Activated T-helper 17 cell treated with anti-CD3 and anti-CD28 coated beads, Interleukin-2, amount 50 U/mL, for 72 hours (primary cell): ENCODE results near the gene ACSF3. TPM values are rescaled to one million over a fixed set of nuclear protein-coding genes. Genes with fewer than 3 reads are reported as not detected.

Source experiments
- ATAC-seq: fragments of 150-1000 bp; cut with Tn5 transposase; replicated peaks from 2 replicates; pipeline ENCODE4 v1.10.0; 2021; ENCODE audit warnings: mild to moderate bottlenecking, moderate library complexity
- H3K27ac Mint-ChIP-seq: one replicate; pipeline ENCODE4 v1.8.0; 2022; ENCODE audit warnings: mixed read lengths
- H3K27me3 Mint-ChIP-seq: one replicate; pipeline ENCODE4 v1.8.0; 2022; ENCODE audit warnings: mixed read lengths
- H3K36me3 Mint-ChIP-seq: one replicate; pipeline ENCODE4 v1.8.0; 2022; ENCODE audit warnings: low read depth, mild to moderate bottlenecking, mixed read lengths
- H3K4me1 Mint-ChIP-seq: one replicate; pipeline ENCODE4 v1.8.0; 2022; ENCODE audit warnings: mixed read lengths
- H3K4me3 Mint-ChIP-seq: one replicate; pipeline ENCODE4 v1.8.0; 2022; ENCODE audit warnings: mild to moderate bottlenecking, mixed read lengths
- H3K9me3 Mint-ChIP-seq: one replicate; pipeline ENCODE4 v1.8.0; 2022; ENCODE audit warnings: mixed read lengths
- total RNA-seq, 2 donors: library from RNA; stranded (reverse); gene quantifications; one replicate each; pipeline ENCODE4 v1.2.3, GENCODE V29; 2022

ACSF3 gene
- total RNA-seq, 2 donors from 2014 or later, result 35.4 to 47.9 TPM

DNA sequence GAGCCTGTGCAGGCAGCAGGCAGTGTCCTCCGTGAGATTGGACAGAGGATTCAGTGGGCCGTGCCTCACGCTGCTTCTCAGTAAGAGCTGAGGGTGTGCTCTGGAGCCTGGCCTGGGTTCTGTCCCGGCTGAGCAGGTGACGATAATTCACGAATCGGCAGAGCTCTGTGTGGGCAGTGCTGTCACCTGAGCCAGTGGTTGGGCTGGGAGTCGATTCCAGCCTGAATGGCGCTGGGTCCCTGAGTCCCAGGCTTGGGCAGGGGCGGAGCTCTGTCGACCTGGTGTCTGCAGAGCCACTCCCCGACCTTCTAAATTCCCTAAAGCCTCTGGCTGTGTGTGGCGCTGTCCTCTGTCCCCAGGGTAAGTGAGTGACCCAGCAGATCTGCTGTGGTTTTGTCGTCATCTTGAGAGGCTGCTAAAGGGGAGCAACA, 8.4 kb downstream of the ACSF3 start:
- no peaks in the 10 kb centered on the region for H3K27me3 Mint-ChIP-seq
- H3K36me3 Mint-ChIP-seq, result peaks cover 76% of the 10 kb centered on the region
- no peaks in the 10 kb centered on the region for H3K9me3 Mint-ChIP-seq
- no peak for ATAC-seq
- peak overlapping the region; percentile 52 for H3K27ac Mint-ChIP-seq
- peaks cover 25% of the 10 kb centered on the region for H3K4me1 Mint-ChIP-seq
- H3K4me3 Mint-ChIP-seq, result peak overlapping the region; percentile 46

DNA sequence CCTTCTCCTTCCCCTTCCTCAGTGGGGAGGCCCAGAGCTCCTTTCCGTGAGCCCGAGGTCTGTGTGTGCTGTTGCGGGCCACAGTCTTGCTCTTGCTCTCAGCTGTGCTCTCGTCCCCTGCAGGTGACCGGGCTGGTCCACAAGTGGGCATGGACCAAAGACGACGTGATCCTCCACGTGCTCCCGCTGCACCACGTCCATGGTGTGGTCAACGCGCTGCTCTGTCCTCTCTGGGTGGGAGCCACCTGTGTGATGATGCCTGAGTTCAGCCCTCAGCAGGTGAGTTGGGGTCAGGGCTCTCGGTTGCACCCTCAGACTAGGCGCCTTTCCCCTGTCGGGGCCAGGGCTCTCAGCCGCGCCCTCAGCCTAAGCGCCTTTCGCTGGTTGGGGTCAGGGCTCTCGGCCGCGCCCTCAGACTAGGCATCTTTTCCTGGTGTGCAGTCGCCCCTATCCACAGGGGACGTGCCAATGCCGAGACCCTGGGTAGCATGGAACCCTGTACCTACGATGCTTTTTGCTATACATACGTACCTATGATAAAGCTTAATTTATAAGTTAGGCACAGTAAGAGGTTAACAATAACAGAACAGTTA, 8.9 kb downstream of the ACSF3 start:
- peak overlapping the region; percentile 46 for H3K4me3 Mint-ChIP-seq

DNA sequence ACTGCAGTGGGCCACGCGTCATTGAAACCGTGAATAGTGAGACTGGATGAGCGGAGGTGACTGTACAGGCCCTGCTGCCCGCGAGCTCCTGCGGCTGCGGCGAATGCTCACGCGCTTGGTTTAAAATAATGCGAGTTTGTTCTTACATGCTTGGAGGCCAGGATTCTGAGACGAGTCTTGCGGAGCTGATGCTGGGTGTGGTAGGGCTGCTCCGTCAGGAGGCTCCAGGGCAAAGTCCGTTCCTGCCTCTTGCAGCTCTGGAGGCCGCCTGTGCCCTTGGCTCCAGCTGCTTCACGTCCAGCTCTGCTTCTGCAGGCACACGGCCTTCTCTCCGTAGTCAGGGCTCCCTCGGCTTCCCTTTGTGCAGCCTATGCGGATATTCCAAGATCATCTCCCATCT, 9.5 kb downstream of the ACSF3 start:
- no peak for ATAC-seq
- Mint-ChIP-seq H3K4me3 (no peak overlapping the region), H3K27me3 (no peaks in the 10 kb centered on the region), H3K36me3 (peaks cover 81% of the 10 kb centered on the region), H3K9me3 (no peaks in the 10 kb centered on the region), H3K27ac (peak overlapping the region; percentile 62), H3K4me1 (peaks cover 15% of the 10 kb centered on the region)

More for the DNA sequence above, 8.9 kb downstream of the ACSF3 start:
- ATAC-seq, result no peak
- Mint-ChIP-seq H3K27me3 (no peaks in the 10 kb centered on the region), H3K27ac (peak overlapping the region; percentile 62), H3K36me3 (peaks cover 76% of the 10 kb centered on the region), H3K4me1 (peaks cover 20% of the 10 kb centered on the region), H3K9me3 (no peaks in the 10 kb centered on the region)

DNA sequence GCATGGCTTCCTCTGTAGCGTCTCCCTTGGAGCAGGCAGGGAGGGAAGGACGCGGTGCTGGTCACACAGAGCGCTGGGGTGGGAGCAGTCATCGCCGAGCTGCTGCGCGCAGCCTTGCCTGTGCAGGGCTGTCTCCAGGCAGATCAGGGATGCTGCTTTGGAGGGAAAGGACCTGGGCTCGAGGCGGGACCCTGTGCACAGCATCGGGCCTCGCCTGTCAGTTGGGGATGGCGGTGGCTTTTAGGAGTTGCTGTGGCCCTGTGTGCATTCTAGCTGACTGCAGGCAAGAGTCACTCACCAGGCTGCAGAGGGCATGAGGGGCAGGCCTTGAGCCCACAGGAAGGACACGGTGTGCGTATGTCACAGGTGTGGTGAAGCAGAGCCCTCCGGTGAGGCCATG, 10.1 kb downstream of the ACSF3 start:
- Mint-ChIP-seq H3K27ac (no peak overlapping the region), H3K27me3 (no peaks in the 10 kb centered on the region), H3K9me3 (no peaks in the 10 kb centered on the region), H3K4me3 (no peak overlapping the region), H3K36me3 (peaks cover 88% of the 10 kb centered on the region), H3K4me1 (peaks cover 12% of the 10 kb centered on the region)
- ATAC-seq, result no peak

DNA sequence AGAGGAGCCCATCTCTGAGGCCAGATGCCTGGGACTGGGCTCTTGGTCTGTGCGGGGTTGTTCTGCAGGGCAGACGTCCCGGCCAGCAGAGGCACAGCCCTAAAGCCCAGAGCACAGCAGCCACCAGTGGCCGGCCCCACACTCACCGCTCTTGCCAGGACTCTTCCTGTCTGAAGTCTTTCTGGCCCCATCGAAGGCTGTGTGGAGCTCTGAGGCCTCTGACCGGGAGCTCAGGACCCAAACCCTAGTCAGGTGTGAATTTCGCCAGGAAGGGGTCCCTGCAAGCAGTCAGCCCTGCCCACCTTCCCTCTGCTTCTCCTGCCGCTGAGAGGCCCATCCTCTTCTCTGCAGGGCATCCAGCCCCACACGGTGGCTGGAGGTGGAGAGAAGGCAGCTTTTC, 10.7 kb downstream of the ACSF3 start:
- Mint-ChIP-seq H3K9me3 (no peaks in the 10 kb centered on the region), H3K27me3 (no peaks in the 10 kb centered on the region), H3K36me3 (peaks cover 87% of the 10 kb centered on the region), H3K4me3 (no peak overlapping the region), H3K4me1 (peaks cover 11% of the 10 kb centered on the region), H3K27ac (no peak overlapping the region)
- ATAC-seq, result no peak

DNA sequence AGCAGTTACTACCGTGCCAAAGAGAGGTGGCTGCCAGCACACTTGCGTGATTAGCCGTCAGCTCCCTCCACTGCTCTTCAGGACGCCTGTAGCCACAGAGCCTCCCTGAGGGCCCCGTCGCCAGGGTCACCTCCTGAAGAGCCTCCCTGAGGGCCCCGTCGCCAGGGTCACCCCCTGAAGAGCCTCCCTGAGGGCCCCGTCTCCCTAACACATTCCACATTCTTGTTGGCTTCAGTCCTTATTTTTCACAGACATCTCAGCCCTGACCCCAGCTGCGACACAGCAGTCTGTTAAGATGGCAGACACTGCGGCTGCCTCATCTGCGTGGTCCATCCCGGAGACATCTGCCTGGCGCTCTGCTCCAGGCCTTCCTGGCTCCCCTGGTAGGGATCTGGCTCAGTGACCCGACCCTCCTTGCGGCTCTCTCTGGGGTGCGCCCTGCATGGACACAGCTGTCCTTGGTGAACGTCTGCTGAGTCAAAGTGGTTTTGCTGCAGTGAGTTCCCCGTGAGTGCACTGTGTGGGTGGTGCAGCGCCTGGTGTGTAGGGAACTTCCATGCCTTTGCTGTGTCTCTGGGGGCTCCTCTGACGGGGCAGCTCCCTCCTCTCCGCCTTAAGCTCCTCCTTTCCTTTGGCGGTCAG, 11.4 kb downstream of the ACSF3 start:
- Mint-ChIP-seq H3K4me3 (no peak overlapping the region), H3K27me3 (no peaks in the 10 kb centered on the region), H3K27ac (no peak overlapping the region), H3K36me3 (peaks cover 80% of the 10 kb centered on the region), H3K4me1 (peaks cover 10% of the 10 kb centered on the region), H3K9me3 (no peaks in the 10 kb centered on the region)
- ATAC-seq, result no peak

DNA sequence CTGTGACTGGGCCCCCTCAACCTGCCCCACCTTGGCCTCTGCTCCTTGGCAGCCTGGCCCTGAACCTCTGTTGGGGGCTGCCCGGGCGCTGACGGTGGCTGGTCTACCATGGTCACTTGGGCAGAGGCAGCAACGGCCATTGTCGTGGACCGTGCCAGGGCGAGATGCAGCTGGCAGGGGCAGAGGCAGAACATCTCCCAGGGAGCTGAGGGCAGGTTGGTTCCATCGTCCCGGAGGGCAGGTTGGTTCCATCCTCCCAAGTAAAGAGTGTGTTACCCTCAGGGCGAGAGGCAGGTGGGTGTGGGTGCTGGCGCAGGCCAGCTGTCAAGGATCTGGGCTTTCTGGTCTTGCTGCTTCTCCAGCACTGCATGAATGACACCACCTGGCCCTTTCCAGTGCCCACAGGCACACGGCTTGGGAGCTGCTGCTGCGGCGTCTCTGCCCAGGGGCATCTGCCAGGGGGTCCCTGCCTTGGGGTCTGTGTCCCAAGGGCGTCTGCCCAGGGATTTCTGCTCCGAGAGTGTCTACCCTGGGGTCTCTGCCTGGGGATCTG, 12.0 kb downstream of the ACSF3 start:
- no peak for ATAC-seq
- Mint-ChIP-seq H3K27me3 (no peaks in the 10 kb centered on the region), H3K4me1 (peaks cover 10% of the 10 kb centered on the region), H3K4me3 (no peak overlapping the region), H3K9me3 (no peaks in the 10 kb centered on the region), H3K36me3 (peaks cover 80% of the 10 kb centered on the region), H3K27ac (no peak overlapping the region)

DNA sequence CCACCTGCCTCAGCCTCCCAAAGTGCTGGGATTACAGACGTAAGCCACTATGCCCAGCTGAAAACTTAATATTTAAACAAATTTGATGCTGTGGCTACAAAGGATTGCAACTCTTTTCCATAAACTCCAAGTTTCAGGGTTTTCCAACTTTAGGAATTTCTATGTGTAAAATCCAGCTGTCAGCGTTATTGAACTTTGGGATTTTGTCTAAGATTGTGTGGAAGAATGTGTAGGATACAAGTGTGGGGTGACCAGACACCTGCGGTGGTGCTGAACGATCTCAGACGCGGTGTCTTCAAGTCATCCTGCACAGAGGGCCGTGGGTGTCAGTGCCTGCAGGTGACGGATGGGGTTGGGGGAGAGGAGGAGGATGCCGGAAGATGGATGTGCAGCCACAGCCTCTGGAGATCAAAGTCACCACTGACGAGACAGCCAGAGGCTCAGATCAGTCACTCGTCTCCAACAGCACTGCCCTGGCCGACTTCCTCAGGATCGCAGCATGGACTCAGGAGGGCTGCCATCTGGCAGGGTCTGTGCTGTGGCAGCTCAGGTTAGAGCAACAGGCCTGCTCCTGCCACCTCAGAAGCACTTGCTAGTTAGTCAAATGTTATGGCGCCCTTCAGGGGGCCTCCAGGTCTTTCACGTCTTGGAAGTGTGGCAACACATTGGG, 13.0 kb downstream of the ACSF3 start:
- Mint-ChIP-seq H3K27ac (no peak overlapping the region), H3K4me3 (no peak overlapping the region), H3K9me3 (no peaks in the 10 kb centered on the region), H3K36me3 (peaks cover 71% of the 10 kb centered on the region), H3K4me1 (peaks cover 10% of the 10 kb centered on the region), H3K27me3 (no peaks in the 10 kb centered on the region)
- ATAC-seq, result no peak

DNA sequence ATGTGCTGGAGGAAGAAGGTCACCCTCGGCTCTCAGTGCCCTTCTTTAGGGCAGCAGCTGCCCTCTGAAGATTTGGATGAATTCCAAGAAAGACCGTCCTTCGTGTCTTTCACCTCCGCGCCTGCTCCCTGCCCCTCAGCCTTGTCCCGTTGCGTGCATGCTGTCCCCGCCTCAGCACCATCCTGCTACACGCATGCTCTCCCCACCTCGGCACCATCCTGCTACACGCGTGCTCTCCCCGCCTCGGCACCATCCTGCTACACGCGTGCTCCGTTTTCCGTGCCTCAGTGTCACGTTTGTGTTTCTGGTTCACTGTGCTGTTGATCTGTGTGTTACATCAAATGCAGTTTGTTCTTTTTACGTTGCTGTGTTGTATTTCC, 13.5 kb downstream of the ACSF3 start:
- Mint-ChIP-seq H3K36me3 (peaks cover 66% of the 10 kb centered on the region), H3K4me3 (no peak overlapping the region), H3K4me1 (peaks cover 10% of the 10 kb centered on the region), H3K9me3 (no peaks in the 10 kb centered on the region), H3K27me3 (no peaks in the 10 kb centered on the region), H3K27ac (no peak overlapping the region)
- no peak for ATAC-seq

DNA sequence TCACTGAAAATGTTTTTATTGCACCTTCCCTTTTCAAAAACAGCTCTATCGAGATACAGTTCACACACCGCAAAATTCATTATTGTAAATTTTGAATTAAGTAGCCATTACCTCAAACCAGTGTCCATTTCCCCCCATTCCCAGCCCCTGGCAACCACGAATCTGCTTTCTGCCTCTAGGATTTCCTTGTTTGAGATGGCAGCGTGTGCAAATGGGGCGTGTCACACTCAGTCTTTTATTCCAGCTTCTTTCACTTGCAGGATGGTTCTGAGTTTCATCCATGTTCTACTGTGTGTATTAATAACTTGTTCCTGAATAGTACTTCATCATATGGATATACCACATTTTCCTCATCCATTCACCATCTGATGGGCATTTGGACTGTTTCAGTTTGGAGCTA, 14.8 kb downstream of the ACSF3 start:
- Mint-ChIP-seq H3K4me3 (no peak overlapping the region), H3K9me3 (no peaks in the 10 kb centered on the region), H3K36me3 (peaks cover 54% of the 10 kb centered on the region), H3K27me3 (no peaks in the 10 kb centered on the region), H3K4me1 (peaks cover 5% of the 10 kb centered on the region), H3K27ac (peak overlapping the region; percentile 34)
- ATAC-seq, result no peak

DNA sequence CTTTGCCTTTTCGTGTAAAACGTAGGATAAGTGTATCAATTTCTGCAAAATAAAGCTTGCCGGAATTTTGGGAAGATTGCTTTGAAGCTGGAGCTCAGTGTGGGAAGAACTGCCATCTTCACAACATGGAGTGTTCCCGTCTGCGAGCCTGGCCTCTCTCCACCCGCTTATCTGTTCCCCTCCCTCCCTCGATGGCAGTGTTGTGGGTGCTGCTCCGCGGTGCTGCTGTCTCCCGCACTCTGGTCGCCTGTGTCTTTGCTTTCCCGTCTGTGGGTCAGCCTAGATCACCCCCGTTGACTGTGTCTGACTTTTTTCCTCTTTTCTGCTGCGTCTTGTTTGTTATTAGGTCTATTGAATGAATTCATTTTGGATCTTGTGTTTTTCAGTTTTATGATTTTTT, 17.0 kb downstream of the ACSF3 start:
- ATAC-seq, result no peak
- Mint-ChIP-seq H3K4me3 (no peak overlapping the region), H3K27me3 (no peaks in the 10 kb centered on the region), H3K9me3 (no peaks in the 10 kb centered on the region), H3K36me3 (peaks cover 46% of the 10 kb centered on the region), H3K4me1 (peaks cover 13% of the 10 kb centered on the region), H3K27ac (no peak overlapping the region)

DNA sequence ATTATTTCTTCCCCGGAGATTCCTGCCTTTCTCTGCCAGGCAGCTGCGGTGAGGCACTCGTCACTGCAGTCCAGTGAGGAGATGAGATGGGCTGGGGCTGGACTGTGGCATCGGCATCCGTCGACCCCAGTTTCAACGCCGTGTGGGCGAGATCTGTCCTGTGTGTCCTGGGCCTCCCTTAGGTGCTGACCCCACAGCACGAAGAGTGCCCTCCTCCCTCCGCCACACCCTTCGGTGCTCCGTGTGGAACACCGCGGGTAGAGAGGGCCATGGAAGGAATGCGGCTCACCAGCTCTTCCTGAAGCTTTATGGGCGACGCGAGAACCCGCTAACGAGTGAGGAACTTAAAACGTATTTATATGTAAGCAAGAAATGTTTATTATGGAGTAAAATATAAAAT, 17.6 kb downstream of the ACSF3 start:
- H3K4me1 Mint-ChIP-seq, result peaks cover 20% of the 10 kb centered on the region
- ATAC-seq, result no peak
- no peaks in the 10 kb centered on the region for H3K9me3 Mint-ChIP-seq
- no peak overlapping the region for H3K27ac Mint-ChIP-seq
- peaks cover 46% of the 10 kb centered on the region for H3K36me3 Mint-ChIP-seq
- H3K4me3 Mint-ChIP-seq, result no peak overlapping the region
- no peaks in the 10 kb centered on the region for H3K27me3 Mint-ChIP-seq

DNA sequence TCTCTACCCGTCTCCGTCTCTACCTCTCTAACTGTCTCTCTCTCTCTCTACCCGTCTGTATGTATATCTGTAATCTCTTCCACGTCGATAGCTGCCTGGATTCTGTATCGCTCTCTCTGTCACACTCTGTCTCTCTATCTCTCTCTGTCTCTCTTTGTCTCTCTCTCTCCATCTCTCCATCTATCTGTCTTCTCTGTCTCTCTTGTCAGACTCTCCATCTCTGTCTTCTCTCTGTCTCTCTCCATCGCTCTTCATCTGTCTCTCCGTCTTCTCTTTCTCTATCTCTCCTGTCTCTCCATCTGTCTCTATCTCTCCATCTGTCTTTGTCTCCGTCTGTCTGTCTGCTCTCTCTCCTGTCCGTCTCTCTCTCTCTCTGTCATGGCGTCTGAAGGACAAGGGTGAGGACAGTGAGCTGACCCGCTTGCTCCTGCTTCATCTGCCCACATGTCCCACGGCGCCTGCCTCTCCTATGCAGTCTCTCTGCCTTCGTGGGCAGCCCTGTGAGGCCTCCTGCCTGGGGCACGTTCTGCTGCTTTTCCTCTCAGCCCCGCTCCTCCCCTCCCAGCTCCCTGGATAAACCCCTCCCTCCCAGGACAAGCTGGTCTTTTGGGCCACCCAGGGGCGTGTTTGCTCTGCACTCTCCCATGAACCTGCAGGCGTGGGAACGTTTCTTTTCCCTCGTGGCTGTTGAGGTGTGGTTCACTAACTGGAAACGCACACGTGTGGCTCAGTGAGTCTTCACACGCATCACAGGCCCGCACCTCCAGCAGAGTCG, 18.9 kb downstream of the ACSF3 start:
- peaks cover 20% of the 10 kb centered on the region for H3K4me1 Mint-ChIP-seq
- H3K4me3 Mint-ChIP-seq, result no peak overlapping the region
- no peaks in the 10 kb centered on the region for H3K27me3 Mint-ChIP-seq
- H3K9me3 Mint-ChIP-seq, result no peaks in the 10 kb centered on the region
- H3K36me3 Mint-ChIP-seq, result peaks cover 45% of the 10 kb centered on the region
- H3K27ac Mint-ChIP-seq, result no peak overlapping the region
- no peak for ATAC-seq

DNA sequence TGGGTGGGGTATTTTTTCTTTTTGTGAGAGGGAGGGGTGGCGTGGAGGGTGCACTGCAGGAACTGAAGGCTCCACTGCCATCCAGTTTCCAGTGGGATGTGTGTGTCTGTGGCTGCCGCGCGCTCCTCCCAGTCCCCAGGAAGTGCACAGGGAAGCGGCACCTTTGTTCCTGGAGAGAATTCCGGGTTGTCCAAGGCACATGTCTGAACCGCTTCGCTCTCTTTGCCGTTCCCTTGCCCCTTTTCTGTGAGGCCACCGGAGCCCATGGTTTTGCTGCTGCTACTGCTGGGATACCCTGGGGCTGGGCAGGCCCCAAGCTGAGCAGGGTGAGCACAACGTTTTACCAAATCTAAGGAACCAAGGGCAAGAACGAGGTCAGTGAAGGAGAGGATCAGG, 19.5 kb downstream of the ACSF3 start:
- no peak for ATAC-seq
- Mint-ChIP-seq H3K27me3 (no peaks in the 10 kb centered on the region), H3K36me3 (peaks cover 44% of the 10 kb centered on the region), H3K4me3 (no peak overlapping the region), H3K27ac (no peak overlapping the region), H3K4me1 (peaks cover 20% of the 10 kb centered on the region), H3K9me3 (no peaks in the 10 kb centered on the region)
